GM23338 (cell line): Measurements from ENCODE around the gene COL16A1. TPM values are rescaled to one million over a fixed set of nuclear protein-coding genes. Genes with fewer than 3 reads are reported as not detected.

Experiments
- ATAC-seq: fragments of 200-7000 bp; cut with Tn5 transposase; 3 replicates; pipeline ENCODE4 v1.9.1; 2020
- DNase-seq: peaks from one replicate; pipeline ENCODE4 v3.0.0-alpha.2; 2015; ENCODE audit warnings: low spot score
- H2AFZ ChIP-seq: fragments of 200-600 bp; sonication (generic); 2 replicates; pipeline ENCODE4 v1.8.0; 2016; ENCODE audit warnings: antibody characterized with exemption, mild to moderate bottlenecking, moderate library complexity
- H3F3A ChIP-seq: fragments of 200-600 bp; sonication (generic); replicated peaks from 2 replicates; pipeline ENCODE4 v1.8.0; 2017; ENCODE audit warnings: antibody characterized with exemption, mixed run types, low read depth
- H3K27ac ChIP-seq: fragments of 200-600 bp; sonication (generic); 2 replicates; pipeline ENCODE4 v1.6.1; 2016; ENCODE audit warnings: low read depth
- H3K27me3 ChIP-seq: fragments of 200-600 bp; sonication (generic); 2 replicates; pipeline ENCODE4 v1.8.0; 2016; ENCODE audit warnings: mild to moderate bottlenecking, mixed run types, moderate library complexity; ENCODE audit not compliant: insufficient read depth
- H3K36me3 ChIP-seq: fragments of 200-600 bp; sonication (generic); 2 replicates; pipeline ENCODE4 v1.8.0; 2016; ENCODE audit warnings: mild to moderate bottlenecking; ENCODE audit not compliant: insufficient read depth
- H3K4me1 ChIP-seq: fragments of 200-600 bp; sonication (generic); 2 replicates; pipeline ENCODE4 v1.8.0; 2016; ENCODE audit warnings: mild to moderate bottlenecking, moderate library complexity; ENCODE audit not compliant: insufficient read depth
- H3K4me2 ChIP-seq: fragments of 200-600 bp; sonication (generic); 2 replicates; pipeline ENCODE4 v1.7.1; 2017; ENCODE audit warnings: mixed run types
- H3K4me3 ChIP-seq: fragments of 200-600 bp; sonication (generic); 2 replicates; pipeline ENCODE4 v1.6.1; 2016; ENCODE audit warnings: mixed run types
- H3K79me2 ChIP-seq: fragments of 200-600 bp; sonication (generic); replicated peaks from 2 replicates; pipeline ENCODE4 v1.8.0; 2017; ENCODE audit warnings: mild to moderate bottlenecking; ENCODE audit not compliant: insufficient read depth
- H3K9me2 ChIP-seq: fragments of 200-600 bp; sonication (generic); 2 replicates; pipeline ENCODE4 v1.8.0; 2017; ENCODE audit not compliant: insufficient read depth
- H4K20me1 ChIP-seq: fragments of 200-600 bp; sonication (generic); replicated peaks from 2 replicates; pipeline ENCODE4 v1.8.0; 2017; ENCODE audit warnings: mild to moderate bottlenecking; ENCODE audit not compliant: insufficient read depth
- H3K27ac Mint-ChIP-seq: 2 replicates; pipeline ENCODE4 v1.8.0; 2020; ENCODE audit warnings: inconsistent platforms, mild to moderate bottlenecking, moderate library complexity, mixed read lengths
- H3K27me3 Mint-ChIP-seq: 3 replicates; pipeline ENCODE4 v1.8.0; 2022; ENCODE audit warnings: low read depth, mild to moderate bottlenecking, moderate library complexity, mixed read lengths, inconsistent platforms; ENCODE audit not compliant: insufficient read depth, poor library complexity
- H3K36me3 Mint-ChIP-seq: 3 replicates; pipeline ENCODE4 v1.8.0; 2021; ENCODE audit warnings: low read depth, mild to moderate bottlenecking, inconsistent platforms, moderate library complexity, mixed read lengths
- H3K4me1 Mint-ChIP-seq: 3 replicates; pipeline ENCODE4 v1.8.0; 2020; ENCODE audit warnings: mild to moderate bottlenecking, inconsistent platforms, mixed read lengths
- H3K4me3 Mint-ChIP-seq: 3 replicates; pipeline ENCODE4 v1.8.0; 2021; ENCODE audit warnings: moderate library complexity, mild to moderate bottlenecking, inconsistent platforms, mixed read lengths
- H3K9me3 Mint-ChIP-seq: 3 replicates; pipeline ENCODE4 v1.8.0; 2020; ENCODE audit warnings: moderate library complexity, mild to moderate bottlenecking, inconsistent platforms, mixed read lengths
- CREB1 ChIP-seq: fragments of 250-450 bp; sonication (Bioruptor Pico); IDR thresholded peaks from 2 replicates; pipeline ENCODE4 v1.5.0; 2020; ENCODE audit warnings: low read depth, mild to moderate bottlenecking, moderate library complexity
- EZH2phosphoT487 ChIP-seq: fragments of 200-600 bp; sonication (generic); IDR thresholded peaks from one replicate; pipeline ENCODE4 v1.8.1; 2018; ENCODE audit warnings: antibody characterized with exemption; ENCODE audit not compliant: unreplicated experiment
- JUNB ChIP-seq: IDR thresholded peaks from one replicate; pipeline ENCODE4 v1.6.1; 2016; ENCODE audit warnings: antibody characterized with exemption; ENCODE audit not compliant: unreplicated experiment
- NANOG ChIP-seq: IDR thresholded peaks from 2 replicates; pipeline ENCODE4 v1.6.1; 2016; ENCODE audit warnings: antibody characterized with exemption, borderline replicate concordance
- POLR2AphosphoS5 ChIP-seq: IDR thresholded peaks from 2 replicates; pipeline ENCODE4 v1.6.1; 2016; ENCODE audit warnings: antibody characterized with exemption, low read depth
- STAT1 ChIP-seq: IDR thresholded peaks from one replicate; pipeline ENCODE4 v1.6.1; 2016; ENCODE audit warnings: antibody characterized with exemption; ENCODE audit not compliant: unreplicated experiment
- ZNF114 ChIP-seq: fragments of 250-450 bp; sonication (Bioruptor Pico); IDR thresholded peaks from 2 replicates; pipeline ENCODE4 v1.5.0; 2020; ENCODE audit warnings: mild to moderate bottlenecking, moderate library complexity
- polyA plus RNA-seq: library from polyadenylated mRNA; unstranded; fragments of >200 nt; fragmentation: Nextera tagmentation; extraction: Ambion mirVana; gene quantifications from 2 replicates; pipeline ENCODE4 v1.2.1, GENCODE V29; 2016
- total RNA-seq: library from RNA; depleted of rRNA; stranded (reverse); fragments of >200 nt; shearing (Covaris generic); gene quantifications from 2 replicates; pipeline ENCODE4 v1.2.3, GENCODE V29; 2014
- TF ChIP-seq, protein P1 (sequence below): IDR thresholded peaks from 2 replicates; pipeline ENCODE4 v1.6.1; 2016; ENCODE audit warnings: antibody characterized with exemption
- TF ChIP-seq, protein P2 (sequence below), 2 experiments: fragments of 200-600 bp in 1 of 2; sonication (generic) in 1 of 2; conservative IDR thresholded peaks; 2 replicates each; pipeline versions ENCODE4 v1.5.1 to v1.6.1; 2016 to 2017; ENCODE audit warnings: antibody characterized with exemption in 2 of 2, low read depth in 2 of 2, mild to moderate bottlenecking in 2 of 2, moderate library complexity in 1 of 2
- TF ChIP-seq, protein P3 (sequence below): fragments of 250-450 bp; sonication (Bioruptor Pico); IDR thresholded peaks from 2 replicates; pipeline ENCODE4 v1.5.0; 2020; ENCODE audit warnings: mild to moderate bottlenecking, moderate library complexity

COL16A1 gene
- total and polyA plus RNA-seq, 2 experiments from 2014 or later = 4.2 to 13.2 TPM

DNA sequence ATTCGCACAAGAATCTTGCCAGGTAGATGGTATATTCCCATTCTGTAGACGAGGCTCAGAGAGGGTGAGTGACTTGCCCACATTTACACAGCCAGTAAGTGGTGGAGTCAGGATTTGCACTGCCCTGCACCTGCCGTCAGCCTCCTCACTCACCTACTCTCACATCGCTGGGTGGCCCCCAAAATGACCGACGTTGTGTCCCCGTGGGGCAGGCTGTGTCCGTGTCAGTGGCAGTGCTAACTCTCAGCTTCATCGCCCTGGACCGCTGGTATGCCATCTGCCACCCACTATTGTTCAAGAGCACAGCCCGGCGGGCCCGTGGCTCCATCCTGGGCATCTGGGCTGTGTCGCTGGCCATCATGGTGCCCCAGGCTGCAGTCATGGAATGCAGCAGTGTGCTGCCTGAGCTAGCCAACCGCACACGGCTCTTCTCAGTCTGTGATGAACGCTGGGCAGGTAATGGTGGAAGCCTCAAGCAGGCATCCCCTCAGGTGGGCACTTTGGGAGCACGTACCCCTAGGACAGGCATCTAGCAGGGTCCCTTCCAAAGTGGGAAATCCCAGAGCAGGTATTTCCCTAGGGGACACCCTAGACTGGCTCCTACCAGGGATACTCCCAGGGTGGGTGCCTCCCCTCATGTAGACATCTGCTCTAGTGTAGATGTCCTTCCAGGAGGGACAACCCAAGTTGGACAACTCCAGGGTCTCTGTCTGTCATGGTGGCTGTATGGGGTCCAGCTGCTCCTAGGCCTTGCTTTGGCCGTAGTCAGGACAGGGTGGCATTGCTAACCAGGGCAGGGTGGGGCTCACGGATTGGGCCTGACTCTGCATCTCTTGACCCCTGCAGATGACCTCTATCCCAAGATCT is 83.0 kb downstream of the COL16A1 start:
- no peak for DNase-seq
- Histone ChIP-seq H3K4me2 (no peak overlapping the region), H3K4me3 (no peak overlapping the region), H3F3A (no peaks in the 10 kb centered on the region), H2AFZ (no peak overlapping the region), H3K79me2 (no peaks in the 10 kb centered on the region), H3K36me3 (no peaks in the 10 kb centered on the region), H3K27me3 (peaks cover 22% of the 10 kb centered on the region), H3K9me2 (no peaks in the 10 kb centered on the region), H3K27ac (no peak overlapping the region), H4K20me1 (no peaks in the 10 kb centered on the region), H3K4me1 (no peaks in the 10 kb centered on the region)
- TF ChIP-seq, protein P1, sequence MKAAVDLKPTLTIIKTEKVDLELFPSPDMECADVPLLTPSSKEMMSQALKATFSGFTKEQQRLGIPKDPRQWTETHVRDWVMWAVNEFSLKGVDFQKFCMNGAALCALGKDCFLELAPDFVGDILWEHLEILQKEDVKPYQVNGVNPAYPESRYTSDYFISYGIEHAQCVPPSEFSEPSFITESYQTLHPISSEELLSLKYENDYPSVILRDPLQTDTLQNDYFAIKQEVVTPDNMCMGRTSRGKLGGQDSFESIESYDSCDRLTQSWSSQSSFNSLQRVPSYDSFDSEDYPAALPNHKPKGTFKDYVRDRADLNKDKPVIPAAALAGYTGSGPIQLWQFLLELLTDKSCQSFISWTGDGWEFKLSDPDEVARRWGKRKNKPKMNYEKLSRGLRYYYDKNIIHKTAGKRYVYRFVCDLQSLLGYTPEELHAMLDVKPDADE = no peak
- TF ChIP-seq POLR2AphosphoS5 = no peak
- no peak for TF ChIP-seq NANOG
- no peak for TF ChIP-seq EZH2phosphoT487
- TF ChIP-seq JUNB = no peak
- TF ChIP-seq, protein P2, sequence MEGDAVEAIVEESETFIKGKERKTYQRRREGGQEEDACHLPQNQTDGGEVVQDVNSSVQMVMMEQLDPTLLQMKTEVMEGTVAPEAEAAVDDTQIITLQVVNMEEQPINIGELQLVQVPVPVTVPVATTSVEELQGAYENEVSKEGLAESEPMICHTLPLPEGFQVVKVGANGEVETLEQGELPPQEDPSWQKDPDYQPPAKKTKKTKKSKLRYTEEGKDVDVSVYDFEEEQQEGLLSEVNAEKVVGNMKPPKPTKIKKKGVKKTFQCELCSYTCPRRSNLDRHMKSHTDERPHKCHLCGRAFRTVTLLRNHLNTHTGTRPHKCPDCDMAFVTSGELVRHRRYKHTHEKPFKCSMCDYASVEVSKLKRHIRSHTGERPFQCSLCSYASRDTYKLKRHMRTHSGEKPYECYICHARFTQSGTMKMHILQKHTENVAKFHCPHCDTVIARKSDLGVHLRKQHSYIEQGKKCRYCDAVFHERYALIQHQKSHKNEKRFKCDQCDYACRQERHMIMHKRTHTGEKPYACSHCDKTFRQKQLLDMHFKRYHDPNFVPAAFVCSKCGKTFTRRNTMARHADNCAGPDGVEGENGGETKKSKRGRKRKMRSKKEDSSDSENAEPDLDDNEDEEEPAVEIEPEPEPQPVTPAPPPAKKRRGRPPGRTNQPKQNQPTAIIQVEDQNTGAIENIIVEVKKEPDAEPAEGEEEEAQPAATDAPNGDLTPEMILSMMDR (conservative IDR thresholded peaks at IDR 0.05; ENCODE audit: low read depth in 2 of 2) = no peak
- TF ChIP-seq STAT1 = no peak
- TF ChIP-seq, protein P3, sequence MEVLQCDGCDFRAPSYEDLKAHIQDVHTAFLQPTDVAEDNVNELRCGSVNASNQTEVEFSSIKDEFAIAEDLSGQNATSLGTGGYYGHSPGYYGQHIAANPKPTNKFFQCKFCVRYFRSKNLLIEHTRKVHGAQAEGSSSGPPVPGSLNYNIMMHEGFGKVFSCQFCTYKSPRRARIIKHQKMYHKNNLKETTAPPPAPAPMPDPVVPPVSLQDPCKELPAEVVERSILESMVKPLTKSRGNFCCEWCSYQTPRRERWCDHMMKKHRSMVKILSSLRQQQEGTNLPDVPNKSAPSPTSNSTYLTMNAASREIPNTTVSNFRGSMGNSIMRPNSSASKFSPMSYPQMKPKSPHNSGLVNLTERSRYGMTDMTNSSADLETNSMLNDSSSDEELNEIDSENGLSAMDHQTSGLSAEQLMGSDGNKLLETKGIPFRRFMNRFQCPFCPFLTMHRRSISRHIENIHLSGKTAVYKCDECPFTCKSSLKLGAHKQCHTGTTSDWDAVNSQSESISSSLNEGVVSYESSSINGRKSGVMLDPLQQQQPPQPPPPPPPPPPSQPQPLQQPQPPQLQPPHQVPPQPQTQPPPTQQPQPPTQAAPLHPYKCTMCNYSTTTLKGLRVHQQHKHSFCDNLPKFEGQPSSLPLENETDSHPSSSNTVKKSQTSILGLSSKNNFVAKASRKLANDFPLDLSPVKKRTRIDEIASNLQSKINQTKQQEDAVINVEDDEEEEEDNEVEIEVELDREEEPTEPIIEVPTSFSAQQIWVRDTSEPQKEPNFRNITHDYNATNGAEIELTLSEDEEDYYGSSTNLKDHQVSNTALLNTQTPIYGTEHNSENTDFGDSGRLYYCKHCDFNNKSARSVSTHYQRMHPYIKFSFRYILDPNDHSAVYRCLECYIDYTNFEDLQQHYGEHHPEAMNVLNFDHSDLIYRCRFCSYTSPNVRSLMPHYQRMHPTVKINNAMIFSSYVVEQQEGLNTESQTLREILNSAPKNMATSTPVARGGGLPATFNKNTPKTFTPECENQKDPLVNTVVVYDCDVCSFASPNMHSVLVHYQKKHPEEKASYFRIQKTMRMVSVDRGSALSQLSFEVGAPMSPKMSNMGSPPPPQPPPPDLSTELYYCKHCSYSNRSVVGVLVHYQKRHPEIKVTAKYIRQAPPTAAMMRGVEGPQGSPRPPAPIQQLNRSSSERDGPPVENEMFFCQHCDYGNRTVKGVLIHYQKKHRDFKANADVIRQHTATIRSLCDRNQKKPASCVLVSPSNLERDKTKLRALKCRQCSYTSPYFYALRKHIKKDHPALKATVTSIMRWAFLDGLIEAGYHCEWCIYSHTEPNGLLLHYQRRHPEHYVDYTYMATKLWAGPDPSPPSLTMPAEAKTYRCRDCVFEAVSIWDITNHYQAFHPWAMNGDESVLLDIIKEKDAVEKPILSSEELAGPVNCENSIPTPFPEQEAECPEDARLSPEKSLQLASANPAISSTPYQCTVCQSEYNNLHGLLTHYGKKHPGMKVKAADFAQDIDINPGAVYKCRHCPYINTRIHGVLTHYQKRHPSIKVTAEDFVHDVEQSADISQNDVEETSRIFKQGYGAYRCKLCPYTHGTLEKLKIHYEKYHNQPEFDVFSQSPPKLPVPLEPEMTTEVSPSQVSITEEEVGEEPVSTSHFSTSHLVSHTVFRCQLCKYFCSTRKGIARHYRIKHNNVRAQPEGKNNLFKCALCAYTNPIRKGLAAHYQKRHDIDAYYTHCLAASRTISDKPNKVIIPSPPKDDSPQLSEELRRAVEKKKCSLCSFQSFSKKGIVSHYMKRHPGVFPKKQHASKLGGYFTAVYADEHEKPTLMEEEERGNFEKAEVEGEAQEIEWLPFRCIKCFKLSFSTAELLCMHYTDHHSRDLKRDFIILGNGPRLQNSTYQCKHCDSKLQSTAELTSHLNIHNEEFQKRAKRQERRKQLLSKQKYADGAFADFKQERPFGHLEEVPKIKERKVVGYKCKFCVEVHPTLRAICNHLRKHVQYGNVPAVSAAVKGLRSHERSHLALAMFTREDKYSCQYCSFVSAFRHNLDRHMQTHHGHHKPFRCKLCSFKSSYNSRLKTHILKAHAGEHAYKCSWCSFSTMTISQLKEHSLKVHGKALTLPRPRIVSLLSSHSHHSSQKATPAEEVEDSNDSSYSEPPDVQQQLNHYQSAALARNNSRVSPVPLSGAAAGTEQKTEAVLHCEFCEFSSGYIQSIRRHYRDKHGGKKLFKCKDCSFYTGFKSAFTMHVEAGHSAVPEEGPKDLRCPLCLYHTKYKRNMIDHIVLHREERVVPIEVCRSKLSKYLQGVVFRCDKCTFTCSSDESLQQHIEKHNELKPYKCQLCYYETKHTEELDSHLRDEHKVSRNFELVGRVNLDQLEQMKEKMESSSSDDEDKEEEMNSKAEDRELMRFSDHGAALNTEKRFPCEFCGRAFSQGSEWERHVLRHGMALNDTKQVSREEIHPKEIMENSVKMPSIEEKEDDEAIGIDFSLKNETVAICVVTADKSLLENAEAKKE (CRISPR knock-in tag) = no peak
- TF ChIP-seq CREB1 = no peak
- no peak for TF ChIP-seq ZNF114 (CRISPR knock-in tag)
- Mint-ChIP-seq H3K9me3 (no peaks in the 10 kb centered on the region), H3K27me3 (peaks cover 21% of the 10 kb centered on the region), H3K36me3 (no peaks in the 10 kb centered on the region), H3K4me1 (peaks cover 5% of the 10 kb centered on the region; the same call in 2 of the 3 replicates), H3K4me3 (no peak overlapping the region), H3K27ac (no peak overlapping the region)
- ATAC-seq = no peak
